Measurements from ENCODE around the gene RPS6KA4.
A peak's percentile ranks its signal among the peaks of the same experiment; 100 is the strongest.
"Not testable (repeated sequence)": the region's sequence is repeated elsewhere in the genome, so short reads cannot be mapped to it uniquely, and the experiment has no call there.

The RPS6KA4 gene

GRCh38 chr11:64358907-64359711, at the start of gene RPS6KA4:
RPS6KA4 (plus strand) TSS chr11:64359162; CDS start chr11:64359236, 74 bp downstream.
- DNase-seq = peak in 34 of 56 donors; percentile 12 to 80 (median 45)

- DNase-seq = no peak
Measured at GRCh38 chr11:64312947-64313346, 46.0 kb upstream of the RPS6KA4 start.

- DNase-seq = peak in 18 of 56 donors; percentile 14 to 69 (median 38)
Measured at GRCh38 chr11:64313491-64314145, 45.3 kb upstream of the RPS6KA4 start.

- no peak for DNase-seq
Measured at GRCh38 chr11:64314146-64314804, 44.7 kb upstream of the RPS6KA4 start.

- DNase-seq = no peak
Measured at GRCh38 chr11:64314805-64315561, 44.0 kb upstream of the RPS6KA4 start.

- not testable (repeated sequence) for DNase-seq
Measured at GRCh38 chr11:64315667-64316526, 43.1 kb upstream of the RPS6KA4 start.

- peak in 1 of 56 donors; percentile 64 for DNase-seq
Measured at GRCh38 chr11:64316672-64317324, 42.2 kb upstream of the RPS6KA4 start.

- peak; percentile 72 to 98 (median 94) for DNase-seq
Measured at GRCh38 chr11:64317325-64317960, 41.5 kb upstream of the RPS6KA4 start, which contains the start of gene TRMT112. TRMT112 (minus strand) TSS chr11:64317559; CDS start chr11:64317526, 33 bp downstream.

GRCh38 chr11:64317961-64318765, 40.8 kb upstream of the RPS6KA4 start, which contains the start of gene PRDX5:
PRDX5 (plus strand) TSS chr11:64318121; CDS start chr11:64318216, 95 bp downstream.
- peak; percentile 54 to 98 (median 94) for DNase-seq

GRCh38 chr11:64318766-64319761, 39.9 kb upstream of the RPS6KA4 start:
- DNase-seq = no peak

GRCh38 chr11:64320556-64320955, 38.4 kb upstream of the RPS6KA4 start:
- DNase-seq = no peak

- no peak for DNase-seq
Measured at GRCh38 chr11:64321026-64321425, 37.9 kb upstream of the RPS6KA4 start.

GRCh38 chr11:64321533-64321932, 37.4 kb upstream of the RPS6KA4 start:
- no peak for DNase-seq

- DNase-seq = no peak
Measured at GRCh38 chr11:64322925-64323260, 36.1 kb upstream of the RPS6KA4 start.

GRCh38 chr11:64323373-64323772, 35.6 kb upstream of the RPS6KA4 start:
- DNase-seq = no peak

- DNase-seq = not testable (repeated sequence)
Measured at GRCh38 chr11:64323984-64324383, 35.0 kb upstream of the RPS6KA4 start.

Measured in amygdala (tissue), 56 donors.